ENCODE results near the gene SH2D1B. TPM values are rescaled to one million over a fixed set of nuclear protein-coding genes. Genes with fewer than 3 reads are reported as not detected.

The SH2D1B gene
- polyA plus RNA-seq, 1 of the 3 experiments (the other 2 are of a cell fraction) = not detected

DNA sequence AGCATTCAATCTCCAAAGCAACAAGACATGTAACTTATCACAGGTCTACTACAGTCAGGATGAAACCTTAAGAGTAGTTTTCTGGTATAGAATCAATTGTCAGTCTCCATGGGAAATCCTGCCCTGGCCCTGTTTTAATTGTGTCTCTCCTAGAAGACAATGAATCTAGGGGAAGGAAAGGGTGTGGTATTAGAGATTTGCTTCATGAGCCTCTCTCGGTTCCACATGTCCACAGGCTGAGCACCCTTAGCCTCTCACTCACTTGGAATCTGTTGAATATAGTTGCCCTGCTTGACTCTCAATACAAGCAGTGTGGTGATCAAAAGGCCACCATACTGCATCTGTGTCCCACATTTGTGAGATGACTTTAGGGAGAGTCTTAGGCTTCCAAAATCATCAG is 53.0 kb downstream of the SH2D1B start:
- no peaks in the 10 kb centered on the region for H3K27me3 ChIP-seq (ENCODE audit: insufficient read depth)
- WGBS (ENCODE audit: low lambda C conversion rate) = 50% methylated on average over 1 of the region's 1 CpG
- H3F3A ChIP-seq (replicated peaks; ENCODE audit: insufficient read depth) = no peaks in the 10 kb centered on the region
- no peaks in the 10 kb centered on the region for H3K9me3 ChIP-seq
- H3K4me2 ChIP-seq = no peak overlapping the region
- H3K36me3 ChIP-seq (replicated peaks in 1 of 2; ENCODE audit: control insufficient read depth in 1 of 2, insufficient read depth in 2 of 2, low read length in 1 of 2) = no peaks in the 10 kb centered on the region
- H3K4me1 ChIP-seq (ENCODE audit: control insufficient read depth in 1 of 2, insufficient read depth in 2 of 2, low read depth in 1 of 2, low read length in 1 of 2) = no peaks in the 10 kb centered on the region
- no peaks in the 10 kb centered on the region for H4K20me1 ChIP-seq (ENCODE audit: insufficient read depth)
- no peak overlapping the region for H3K9ac ChIP-seq
- no peak for DNase-seq
- ChIA-PET POLR2A (no interaction called here), CTCF (interaction anchor here (0.7 to 0.9 kb wide), 2 partner anchors 13 to 303 kb away, joined by 3 read pairs; no protein-coding TSS in a partner anchor)
- TF ChIP-seq POLR2AphosphoS5 (IDR thresholded peaks at IDR 0.05; ENCODE audit: low read depth, low read length) (no peak), NRF1 (IDR thresholded peaks at IDR 0.05; ENCODE audit: low read depth, low read length) (no peak), RAD21 (IDR thresholded peaks at IDR 0.05; ENCODE audit: low read length) (no peak), RFX5 (IDR thresholded peaks at IDR 0.05; ENCODE audit: low read length) (no peak), RXRA (IDR thresholded peaks at IDR 0.05; ENCODE audit: borderline replicate concordance, low read depth) (no peak), MEF2A (IDR thresholded peaks at IDR 0.05; ENCODE audit: borderline replicate concordance, low read depth) (no peak), FOSL2 (IDR thresholded peaks at IDR 0.05; ENCODE audit: borderline replicate concordance, low read depth) (no peak), YY1 (IDR thresholded peaks at IDR 0.05; ENCODE audit: low read depth) (no peak), JUND (IDR thresholded peaks at IDR 0.05) (no peak), TCF12 (IDR thresholded peaks at IDR 0.05) (no peak), TEAD4 (IDR thresholded peaks at IDR 0.05; ENCODE audit: borderline replicate concordance, insufficient read depth) (no peak)
- TF ChIP-seq, protein P1, sequence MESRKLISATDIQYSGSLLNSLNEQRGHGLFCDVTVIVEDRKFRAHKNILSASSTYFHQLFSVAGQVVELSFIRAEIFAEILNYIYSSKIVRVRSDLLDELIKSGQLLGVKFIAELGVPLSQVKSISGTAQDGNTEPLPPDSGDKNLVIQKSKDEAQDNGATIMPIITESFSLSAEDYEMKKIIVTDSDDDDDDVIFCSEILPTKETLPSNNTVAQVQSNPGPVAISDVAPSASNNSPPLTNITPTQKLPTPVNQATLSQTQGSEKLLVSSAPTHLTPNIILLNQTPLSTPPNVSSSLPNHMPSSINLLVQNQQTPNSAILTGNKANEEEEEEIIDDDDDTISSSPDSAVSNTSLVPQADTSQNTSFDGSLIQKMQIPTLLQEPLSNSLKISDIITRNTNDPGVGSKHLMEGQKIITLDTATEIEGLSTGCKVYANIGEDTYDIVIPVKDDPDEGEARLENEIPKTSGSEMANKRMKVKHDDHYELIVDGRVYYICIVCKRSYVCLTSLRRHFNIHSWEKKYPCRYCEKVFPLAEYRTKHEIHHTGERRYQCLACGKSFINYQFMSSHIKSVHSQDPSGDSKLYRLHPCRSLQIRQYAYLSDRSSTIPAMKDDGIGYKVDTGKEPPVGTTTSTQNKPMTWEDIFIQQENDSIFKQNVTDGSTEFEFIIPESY (IDR thresholded peaks at IDR 0.05; ENCODE audit: borderline replicate concordance, low read depth) = no peak
- TF ChIP-seq, protein P2, sequence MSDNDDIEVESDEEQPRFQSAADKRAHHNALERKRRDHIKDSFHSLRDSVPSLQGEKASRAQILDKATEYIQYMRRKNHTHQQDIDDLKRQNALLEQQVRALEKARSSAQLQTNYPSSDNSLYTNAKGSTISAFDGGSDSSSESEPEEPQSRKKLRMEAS (IDR thresholded peaks at IDR 0.05; ENCODE audit: low read depth) = no peak
- TF ChIP-seq, protein P3, sequence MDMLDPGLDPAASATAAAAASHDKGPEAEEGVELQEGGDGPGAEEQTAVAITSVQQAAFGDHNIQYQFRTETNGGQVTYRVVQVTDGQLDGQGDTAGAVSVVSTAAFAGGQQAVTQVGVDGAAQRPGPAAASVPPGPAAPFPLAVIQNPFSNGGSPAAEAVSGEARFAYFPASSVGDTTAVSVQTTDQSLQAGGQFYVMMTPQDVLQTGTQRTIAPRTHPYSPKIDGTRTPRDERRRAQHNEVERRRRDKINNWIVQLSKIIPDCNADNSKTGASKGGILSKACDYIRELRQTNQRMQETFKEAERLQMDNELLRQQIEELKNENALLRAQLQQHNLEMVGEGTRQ (IDR thresholded peaks at IDR 0.05; ENCODE audit: borderline replicate concordance, low read depth, low read length) = no peak
- TF ChIP-seq, protein P4, sequence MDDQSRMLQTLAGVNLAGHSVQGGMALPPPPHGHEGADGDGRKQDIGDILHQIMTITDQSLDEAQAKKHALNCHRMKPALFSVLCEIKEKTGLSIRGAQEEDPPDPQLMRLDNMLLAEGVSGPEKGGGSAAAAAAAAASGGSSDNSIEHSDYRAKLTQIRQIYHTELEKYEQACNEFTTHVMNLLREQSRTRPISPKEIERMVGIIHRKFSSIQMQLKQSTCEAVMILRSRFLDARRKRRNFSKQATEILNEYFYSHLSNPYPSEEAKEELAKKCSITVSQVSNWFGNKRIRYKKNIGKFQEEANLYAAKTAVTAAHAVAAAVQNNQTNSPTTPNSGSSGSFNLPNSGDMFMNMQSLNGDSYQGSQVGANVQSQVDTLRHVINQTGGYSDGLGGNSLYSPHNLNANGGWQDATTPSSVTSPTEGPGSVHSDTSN (IDR thresholded peaks at IDR 0.05) = no peak
- no peaks in the 10 kb centered on the region for H3K79me2 ChIP-seq (ENCODE audit: insufficient read depth)
- no peak overlapping the region for H3K4me3 ChIP-seq (ENCODE audit: low read depth in 2 of 2, low read length in 1 of 2)
- no peak overlapping the region for H2AFZ ChIP-seq (ENCODE audit: low read depth)
- no peaks in the 10 kb centered on the region for H3K9me2 ChIP-seq
- H3K27ac ChIP-seq (ENCODE audit: low read depth in 2 of 2, low read length in 1 of 2) = no peak overlapping the region

Data from SK-N-SH (cell line).